Urinary bladder (tissue), 4 donors: Measurements from ENCODE around the gene TMEM51. TPM values are rescaled to one million over a fixed set of nuclear protein-coding genes. Genes with fewer than 3 reads are reported as not detected.

ENCODE experiments used
- DNase-seq: peaks from one replicate; pipeline ENCODE4 v3.0.0-alpha.2; 2015; ENCODE audit errors: extremely low spot score
- H3K27ac ChIP-seq: one replicate; pipeline ENCODE4 v1.5.1; 2013; ENCODE audit warnings: low read depth, mild to moderate bottlenecking, moderate library complexity
- H3K36me3 ChIP-seq: one replicate; pipeline ENCODE4 v1.6.1; 2013; ENCODE audit warnings: mild to moderate bottlenecking, moderate library complexity; ENCODE audit not compliant: insufficient read depth
- H3K4me1 ChIP-seq: one replicate; pipeline ENCODE4 v1.6.1; 2013; ENCODE audit warnings: mild to moderate bottlenecking, moderate library complexity; ENCODE audit not compliant: insufficient read depth
- H3K4me3 ChIP-seq: one replicate; pipeline ENCODE4 v1.5.1; 2013; ENCODE audit warnings: low read depth, low read length
- WGBS: extraction: QIAGEN DNeasy Blood & Tissue Kit; methylation state at CpG from one replicate; pipeline ENCODE4 v1.1.7; 2013; 5-methylcytosine and 5-hydroxymethylcytosine counted together
- polyA plus RNA-seq: library from polyadenylated mRNA; stranded (reverse); fragments of 200-250 nt; gene quantifications from one replicate; pipeline ENCODE4 v1.2.3, GENCODE V29; 2013
- total RNA-seq: library from RNA; depleted of rRNA; stranded (reverse); fragments of >200 nt; gene quantifications from one replicate; pipeline ENCODE4 v1.2.3, GENCODE V29; 2014
- donor health status: healthy with polysubstance abuse.
- donor health status: healthy.

Gene TMEM51
- total and polyA plus RNA-seq, 2 donors, result 15.9 to 21.5 TPM

- WGBS, result 68% methylated on average over 13 of the region's 13 CpGs
Observed at GRCh38 chr1:15258833-15259621, 105.5 kb downstream of the TMEM51 start.

GRCh38 chr1:15259622-15260007 lies 106.1 kb downstream of the TMEM51 start:
- Histone ChIP-seq H3K36me3 (no peaks in the 10 kb centered on the region), H3K27ac (no peak overlapping the region), H3K4me3 (no peak overlapping the region), H3K4me1 (no peaks in the 10 kb centered on the region)
- 90% methylated on average over 9 of the region's 9 CpGs for WGBS
- no peak for DNase-seq

More at GRCh38 chr1:15258833-15259621, 105.5 kb downstream of the TMEM51 start:
- Histone ChIP-seq H3K4me1 (no peaks in the 10 kb centered on the region), H3K4me3 (no peak overlapping the region), H3K36me3 (no peaks in the 10 kb centered on the region), H3K27ac (no peak overlapping the region)
- DNase-seq, result no peak

GRCh38 chr1:15260418-15261154 lies 107.0 kb downstream of the TMEM51 start:
- no peaks in the 10 kb centered on the region for H3K36me3 ChIP-seq
- DNase-seq, result no peak
- no peak overlapping the region for H3K4me3 ChIP-seq
- 33% methylated on average over 12 of the region's 12 CpGs for WGBS
- no peak overlapping the region for H3K27ac ChIP-seq
- no peaks in the 10 kb centered on the region for H3K4me1 ChIP-seq

- Histone ChIP-seq H3K36me3 (no peaks in the 10 kb centered on the region), H3K4me3 (no peak overlapping the region), H3K27ac (no peak overlapping the region), H3K4me1 (no peaks in the 10 kb centered on the region)
- 43% methylated on average over 20 of the region's 20 CpGs for WGBS
- no peak for DNase-seq
Observed at GRCh38 chr1:15261155-15262002, 107.8 kb downstream of the TMEM51 start.

- no peak overlapping the region for H3K4me3 ChIP-seq
- no peaks in the 10 kb centered on the region for H3K36me3 ChIP-seq
- DNase-seq, result no peak
- 96% methylated on average over 2 of the region's 2 CpGs for WGBS
- no peaks in the 10 kb centered on the region for H3K4me1 ChIP-seq
- no peak overlapping the region for H3K27ac ChIP-seq
Observed at GRCh38 chr1:15262003-15262377, 108.4 kb downstream of the TMEM51 start.

GRCh38 chr1:15262706-15263105 lies 109.2 kb downstream of the TMEM51 start:
- H3K4me1 ChIP-seq, result no peaks in the 10 kb centered on the region
- no peak for DNase-seq
- no peak overlapping the region for H3K4me3 ChIP-seq
- no peak overlapping the region for H3K27ac ChIP-seq
- no peaks in the 10 kb centered on the region for H3K36me3 ChIP-seq
- 86% methylated on average over 5 of the region's 5 CpGs for WGBS

GRCh38 chr1:15264769-15265168 lies 111.2 kb downstream of the TMEM51 start:
- H3K4me3 ChIP-seq, result no peak overlapping the region
- WGBS, result 84% methylated on average over 2 of the region's 2 CpGs
- no peak overlapping the region for H3K27ac ChIP-seq
- no peaks in the 10 kb centered on the region for H3K4me1 ChIP-seq
- no peaks in the 10 kb centered on the region for H3K36me3 ChIP-seq
- no peak for DNase-seq

Other genes starting within 250 kb of the TMEM51 start
- gene FHAD1, start 93.5 kb downstream of the TMEM51 start, total RNA-seq, result 2.0 TPM
- 0.38 TPM for gene FHAD1, start 93.5 kb downstream of the TMEM51 start, polyA plus RNA-seq